DOHH2 (cell line): ENCODE data around the gene TRIM47.

Source experiments
- EZH2phosphoT487 ChIP-seq: fragments of 200-600 bp; sonication (generic); IDR thresholded peaks from 2 replicates; pipeline ENCODE4 v1.6.1; 2017; ENCODE audit warnings: borderline replicate concordance, mild to moderate bottlenecking, antibody characterized with exemption, low read length, moderate library complexity, mixed read lengths
- TF ChIP-seq, protein P1 (sequence below): fragments of 200-600 bp; sonication (generic); IDR thresholded peaks from one replicate; pipeline ENCODE4 v1.5.1; 2014; ENCODE audit warnings: antibody characterized with exemption, mild to moderate bottlenecking, low read depth, low read length; ENCODE audit not compliant: poor library complexity, severe bottlenecking

GRCh38 chr17:75902406-75902805 is 24.0 kb upstream of the TRIM47 start:
- TF ChIP-seq, protein P1, sequence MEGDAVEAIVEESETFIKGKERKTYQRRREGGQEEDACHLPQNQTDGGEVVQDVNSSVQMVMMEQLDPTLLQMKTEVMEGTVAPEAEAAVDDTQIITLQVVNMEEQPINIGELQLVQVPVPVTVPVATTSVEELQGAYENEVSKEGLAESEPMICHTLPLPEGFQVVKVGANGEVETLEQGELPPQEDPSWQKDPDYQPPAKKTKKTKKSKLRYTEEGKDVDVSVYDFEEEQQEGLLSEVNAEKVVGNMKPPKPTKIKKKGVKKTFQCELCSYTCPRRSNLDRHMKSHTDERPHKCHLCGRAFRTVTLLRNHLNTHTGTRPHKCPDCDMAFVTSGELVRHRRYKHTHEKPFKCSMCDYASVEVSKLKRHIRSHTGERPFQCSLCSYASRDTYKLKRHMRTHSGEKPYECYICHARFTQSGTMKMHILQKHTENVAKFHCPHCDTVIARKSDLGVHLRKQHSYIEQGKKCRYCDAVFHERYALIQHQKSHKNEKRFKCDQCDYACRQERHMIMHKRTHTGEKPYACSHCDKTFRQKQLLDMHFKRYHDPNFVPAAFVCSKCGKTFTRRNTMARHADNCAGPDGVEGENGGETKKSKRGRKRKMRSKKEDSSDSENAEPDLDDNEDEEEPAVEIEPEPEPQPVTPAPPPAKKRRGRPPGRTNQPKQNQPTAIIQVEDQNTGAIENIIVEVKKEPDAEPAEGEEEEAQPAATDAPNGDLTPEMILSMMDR: no peak
- no peak for TF ChIP-seq EZH2phosphoT487
